Astrocyte (in vitro differentiated cells and primary cell): Measurements from ENCODE around the gene TMEM108. TPM values are rescaled to one million over a fixed set of nuclear protein-coding genes. Genes with fewer than 3 reads are reported as not detected.

ENCODE experiments used
- DNase-seq: peaks from one replicate; pipeline ENCODE4 v3.0.0-alpha.2; 2010; ENCODE audit warnings: low read depth
- FAIRE-seq: peaks from 2 replicates; lab custom pipeline; 2011; peaks lifted over from hg19 to GRCh38; lab: Jason Lieb, UNC
- H2AFZ ChIP-seq: 2 replicates; pipeline ENCODE4 v1.6.0; 2012; ENCODE audit warnings: low read depth, low read length, inconsistent platforms
- H3K27ac ChIP-seq: 2 replicates; pipeline ENCODE4 v1.5.1; 2011; ENCODE audit warnings: low read depth, low read length, inconsistent platforms
- H3K27me3 ChIP-seq: 2 replicates; pipeline ENCODE4 v1.6.0; 2011; ENCODE audit warnings: low read length, inconsistent platforms; ENCODE audit not compliant: insufficient read depth
- H3K36me3 ChIP-seq: 2 replicates; pipeline ENCODE4 v1.5.1; 2011; ENCODE audit warnings: low read length, inconsistent platforms; ENCODE audit not compliant: insufficient read depth
- H3K4me1 ChIP-seq: 2 replicates; pipeline ENCODE4 v1.5.1; 2011; ENCODE audit warnings: low read length, inconsistent platforms; ENCODE audit not compliant: insufficient read depth
- H3K4me2 ChIP-seq: 2 replicates; pipeline ENCODE4 v1.6.0; 2012; ENCODE audit warnings: low read length, inconsistent platforms
- H3K4me3 ChIP-seq: 2 replicates; pipeline ENCODE4 v1.5.1; 2011; ENCODE audit warnings: low read depth, mild to moderate bottlenecking, low read length, inconsistent platforms; ENCODE audit not compliant: insufficient read depth
- H3K79me2 ChIP-seq: 2 replicates; pipeline ENCODE4 v1.6.0; 2012; ENCODE audit warnings: mild to moderate bottlenecking, low read length, inconsistent platforms; ENCODE audit not compliant: insufficient read depth
- H3K9ac ChIP-seq: 2 replicates; pipeline ENCODE4 v1.6.0; 2012; ENCODE audit warnings: mild to moderate bottlenecking, low read length, inconsistent platforms
- H3K9me3 ChIP-seq: 2 replicates; pipeline ENCODE4 v1.5.1; 2012; ENCODE audit warnings: low read depth, mild to moderate bottlenecking, low read length, inconsistent platforms; ENCODE audit not compliant: insufficient read depth
- H4K20me1 ChIP-seq: 2 replicates; pipeline ENCODE4 v1.6.0; 2012; ENCODE audit warnings: low read length, inconsistent platforms; ENCODE audit not compliant: insufficient read depth
- H3K27ac Mint-ChIP-seq: one replicate; pipeline ENCODE4 v1.8.0; 2021; ENCODE audit warnings: mild to moderate bottlenecking, mixed read lengths; ENCODE audit not compliant: unreplicated experiment
- H3K27me3 Mint-ChIP-seq: one replicate; pipeline ENCODE4 v1.8.0; 2021; ENCODE audit warnings: low read depth, mixed read lengths; ENCODE audit not compliant: unreplicated experiment
- H3K36me3 Mint-ChIP-seq: one replicate; pipeline ENCODE4 v1.8.0; 2021; ENCODE audit warnings: low read depth, mixed read lengths; ENCODE audit not compliant: unreplicated experiment
- H3K4me1 Mint-ChIP-seq: one replicate; pipeline ENCODE4 v1.8.0; 2021; ENCODE audit warnings: low read depth, mixed read lengths; ENCODE audit not compliant: unreplicated experiment
- H3K4me3 Mint-ChIP-seq: one replicate; pipeline ENCODE4 v1.8.0; 2021; ENCODE audit warnings: mild to moderate bottlenecking, moderate library complexity, mixed read lengths; ENCODE audit not compliant: unreplicated experiment
- H3K9me3 Mint-ChIP-seq: one replicate; pipeline ENCODE4 v1.8.0; 2021; ENCODE audit warnings: mild to moderate bottlenecking, mixed read lengths; ENCODE audit not compliant: unreplicated experiment
- EZH2 ChIP-seq: IDR thresholded peaks from 2 replicates; pipeline ENCODE4 v1.6.1; 2012; ENCODE audit warnings: mild to moderate bottlenecking, low read length, inconsistent platforms; ENCODE audit not compliant: insufficient read depth
- total RNA-seq: library from RNA; stranded (reverse); gene quantifications from 2 replicates; pipeline ENCODE4 v1.2.1, GENCODE V29; 2021
- TF ChIP-seq, protein P1 (sequence below): IDR thresholded peaks from 2 replicates; pipeline ENCODE4 v1.5.1; 2011; ENCODE audit warnings: low read depth, mild to moderate bottlenecking, inconsistent platforms, low read length, moderate library complexity; ENCODE audit not compliant: insufficient read depth

Gene TMEM108
- total RNA-seq, 1 donor from 2014 or later = 5.6 TPM

DNA sequence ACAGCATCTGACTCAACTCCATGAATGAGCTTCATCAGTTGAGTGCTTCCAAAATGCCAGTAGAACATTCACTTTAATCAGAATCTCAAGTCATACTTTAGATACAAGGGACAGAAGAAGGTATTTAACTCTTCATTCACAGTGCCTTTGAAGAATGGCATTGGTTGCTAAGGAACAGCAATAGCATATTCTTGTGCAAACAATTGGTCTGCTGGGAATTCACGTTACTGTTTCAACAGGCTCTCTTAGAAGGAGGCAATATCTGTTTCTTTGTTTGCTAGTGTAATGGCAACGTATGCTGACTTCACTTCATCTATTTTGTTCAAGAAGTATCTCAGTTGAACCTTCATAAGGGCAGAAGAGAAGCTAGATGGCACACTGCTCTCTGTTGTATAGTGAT, 113.9 kb downstream of the TMEM108 start:
- no peak overlapping the region for H3K27ac Mint-ChIP-seq
- H3K4me3 Mint-ChIP-seq = no peak overlapping the region
- H3K9me3 ChIP-seq = no peaks in the 10 kb centered on the region
- TF ChIP-seq EZH2 = no peak
- TF ChIP-seq, protein P1, sequence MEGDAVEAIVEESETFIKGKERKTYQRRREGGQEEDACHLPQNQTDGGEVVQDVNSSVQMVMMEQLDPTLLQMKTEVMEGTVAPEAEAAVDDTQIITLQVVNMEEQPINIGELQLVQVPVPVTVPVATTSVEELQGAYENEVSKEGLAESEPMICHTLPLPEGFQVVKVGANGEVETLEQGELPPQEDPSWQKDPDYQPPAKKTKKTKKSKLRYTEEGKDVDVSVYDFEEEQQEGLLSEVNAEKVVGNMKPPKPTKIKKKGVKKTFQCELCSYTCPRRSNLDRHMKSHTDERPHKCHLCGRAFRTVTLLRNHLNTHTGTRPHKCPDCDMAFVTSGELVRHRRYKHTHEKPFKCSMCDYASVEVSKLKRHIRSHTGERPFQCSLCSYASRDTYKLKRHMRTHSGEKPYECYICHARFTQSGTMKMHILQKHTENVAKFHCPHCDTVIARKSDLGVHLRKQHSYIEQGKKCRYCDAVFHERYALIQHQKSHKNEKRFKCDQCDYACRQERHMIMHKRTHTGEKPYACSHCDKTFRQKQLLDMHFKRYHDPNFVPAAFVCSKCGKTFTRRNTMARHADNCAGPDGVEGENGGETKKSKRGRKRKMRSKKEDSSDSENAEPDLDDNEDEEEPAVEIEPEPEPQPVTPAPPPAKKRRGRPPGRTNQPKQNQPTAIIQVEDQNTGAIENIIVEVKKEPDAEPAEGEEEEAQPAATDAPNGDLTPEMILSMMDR = no peak
- no peaks in the 10 kb centered on the region for H3K27me3 Mint-ChIP-seq
- H3K36me3 ChIP-seq = no peaks in the 10 kb centered on the region
- no peaks in the 10 kb centered on the region for H3K4me1 ChIP-seq
- no peak overlapping the region for H3K27ac ChIP-seq
- no peaks in the 10 kb centered on the region for H3K9me3 Mint-ChIP-seq
- no peak overlapping the region for H3K4me3 ChIP-seq
- H4K20me1 ChIP-seq = no peaks in the 10 kb centered on the region
- H3K4me2 ChIP-seq = no peak overlapping the region
- H3K9ac ChIP-seq = no peak overlapping the region
- H3K4me1 Mint-ChIP-seq = no peaks in the 10 kb centered on the region
- no peaks in the 10 kb centered on the region for H3K27me3 ChIP-seq
- no peak for DNase-seq
- no peaks in the 10 kb centered on the region for H3K36me3 Mint-ChIP-seq
- FAIRE-seq = no peak
- no peaks in the 10 kb centered on the region for H3K79me2 ChIP-seq
- no peak overlapping the region for H2AFZ ChIP-seq

DNA sequence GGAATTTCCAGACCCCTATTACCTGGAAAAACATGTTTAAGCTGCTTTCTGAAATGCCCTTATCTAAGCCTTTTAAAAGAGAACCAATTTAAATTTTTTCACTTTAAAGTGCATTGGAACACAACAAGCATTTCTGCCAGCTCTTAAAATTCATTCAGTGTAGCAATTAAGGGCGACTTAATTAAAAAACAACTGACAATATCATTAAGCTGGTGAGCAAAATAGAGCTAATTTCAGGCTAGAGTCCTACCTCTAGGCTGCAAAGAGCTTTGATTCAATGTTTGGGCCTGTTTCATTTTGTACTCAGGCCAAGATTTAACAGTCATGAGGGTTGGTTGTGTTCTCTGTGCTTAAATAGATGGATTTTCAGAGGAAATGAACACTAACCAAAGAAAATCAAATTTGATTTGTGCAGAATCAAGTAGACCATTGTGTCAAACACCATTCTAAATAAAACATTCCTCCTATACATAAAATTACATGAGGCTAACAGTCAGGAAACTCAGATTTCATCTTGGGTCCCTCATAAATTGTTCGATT, 114.6 kb downstream of the TMEM108 start:
- no peak overlapping the region for H3K9ac ChIP-seq
- H3K4me3 Mint-ChIP-seq = no peak overlapping the region
- FAIRE-seq = no peak

DNA sequence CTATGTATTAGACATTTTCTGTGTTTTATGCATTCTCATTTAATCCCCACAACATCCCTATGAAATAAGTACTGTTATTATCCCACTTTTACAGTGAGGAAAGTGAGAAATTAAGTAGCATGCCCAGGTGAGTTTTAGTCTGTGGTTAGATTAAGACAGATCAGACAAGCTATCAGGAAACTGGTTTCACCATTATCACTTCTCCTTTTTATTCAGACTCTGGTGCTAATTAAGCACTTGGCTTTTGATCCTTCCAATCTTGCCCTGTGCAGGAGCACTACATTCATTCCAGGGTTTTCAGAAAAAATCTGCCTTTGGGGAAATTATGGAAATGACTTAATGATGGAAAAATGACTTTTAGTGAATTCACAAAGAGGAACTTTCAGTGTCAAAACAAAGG, 115.2 kb downstream of the TMEM108 start:
- no peak overlapping the region for H3K4me2 ChIP-seq
- no peak for FAIRE-seq
- H2AFZ ChIP-seq = no peak overlapping the region
- H3K4me1 ChIP-seq = no peaks in the 10 kb centered on the region
- no peak for DNase-seq
- no peaks in the 10 kb centered on the region for H3K9me3 ChIP-seq
- no peaks in the 10 kb centered on the region for H3K36me3 Mint-ChIP-seq
- no peak overlapping the region for H3K27ac ChIP-seq
- no peaks in the 10 kb centered on the region for H3K27me3 ChIP-seq
- H3K4me3 ChIP-seq = no peak overlapping the region
- TF ChIP-seq, protein P1 = no peak
- no peak for TF ChIP-seq EZH2
- no peaks in the 10 kb centered on the region for H3K27me3 Mint-ChIP-seq
- no peaks in the 10 kb centered on the region for H3K79me2 ChIP-seq
- H3K4me1 Mint-ChIP-seq = no peaks in the 10 kb centered on the region
- no peaks in the 10 kb centered on the region for H3K36me3 ChIP-seq
- H3K4me3 Mint-ChIP-seq = no peak overlapping the region
- H3K9me3 Mint-ChIP-seq = no peaks in the 10 kb centered on the region
- H3K9ac ChIP-seq = no peak overlapping the region
- no peaks in the 10 kb centered on the region for H4K20me1 ChIP-seq
- H3K27ac Mint-ChIP-seq = no peak overlapping the region

More for the DNA sequence above, 114.6 kb downstream of the TMEM108 start:
- no peaks in the 10 kb centered on the region for H3K9me3 ChIP-seq
- no peaks in the 10 kb centered on the region for H3K27me3 ChIP-seq
- no peak overlapping the region for H3K27ac Mint-ChIP-seq
- no peaks in the 10 kb centered on the region for H3K27me3 Mint-ChIP-seq
- no peak overlapping the region for H3K4me2 ChIP-seq
- no peak overlapping the region for H2AFZ ChIP-seq
- H3K9me3 Mint-ChIP-seq = no peaks in the 10 kb centered on the region
- H3K36me3 ChIP-seq = no peaks in the 10 kb centered on the region
- no peaks in the 10 kb centered on the region for H4K20me1 ChIP-seq
- TF ChIP-seq EZH2 = no peak
- TF ChIP-seq, protein P1 = no peak
- no peaks in the 10 kb centered on the region for H3K79me2 ChIP-seq
- no peak overlapping the region for H3K27ac ChIP-seq
- DNase-seq = no peak
- no peaks in the 10 kb centered on the region for H3K4me1 ChIP-seq
- no peaks in the 10 kb centered on the region for H3K4me1 Mint-ChIP-seq
- no peaks in the 10 kb centered on the region for H3K36me3 Mint-ChIP-seq
- no peak overlapping the region for H3K4me3 ChIP-seq
